Upper lobe of right lung (tissue), 1 donor: ENCODE measurements around the gene SLC9A3. TPM values are rescaled to one million over a fixed set of nuclear protein-coding genes. Genes with fewer than 3 reads are reported as not detected.
"Not testable (repeated sequence)": the region's sequence is repeated elsewhere in the genome, so short reads cannot be mapped to it uniquely, and the experiment has no call there.

ENCODE experiments used
- ATAC-seq: fragments of 200-7000 bp; cut with Tn5 transposase; one replicate; pipeline ENCODE4 v1.9.1; 2020; ENCODE audit warnings: mild to moderate bottlenecking, moderate library complexity
- DNase-seq: peaks from one replicate; pipeline ENCODE4 v3.0.0-alpha.2; 2020
- H3K27ac ChIP-seq: fragments of 200-600 bp; one replicate; pipeline ENCODE4 v1.8.0; 2022
- H3K27me3 ChIP-seq: fragments of 200-600 bp; one replicate; pipeline ENCODE4 v1.8.0; 2022; ENCODE audit warnings: mild to moderate bottlenecking
- H3K36me3 ChIP-seq: fragments of 200-600 bp; one replicate; pipeline ENCODE4 v1.8.0; 2022
- H3K4me1 ChIP-seq: fragments of 200-600 bp; one replicate; pipeline ENCODE4 v1.8.0; 2022
- H3K4me3 ChIP-seq: fragments of 200-600 bp; one replicate; pipeline ENCODE4 v1.8.0; 2022; ENCODE audit warnings: mild to moderate bottlenecking
- H3K9me3 ChIP-seq: fragments of 200-600 bp; one replicate; pipeline ENCODE4 v1.8.0; 2022
- intact Hi-C: fragments of 100-400 bp; cut with DNase I; formaldehyde crosslinking; loops from one replicate; pipeline ENCODE4 v1.11.0; 2022
- total RNA-seq: library from RNA; stranded (reverse); fragmentation: NEBNext Ultra II Directional; extraction: Animal tissue kit (Norgen Biotek cat#: 25700); gene quantifications from one replicate; pipeline ENCODE4 v1.2.1, GENCODE V29; 2021
- TF ChIP-seq, protein P1 (sequence below): fragments of 200-600 bp; IDR thresholded peaks from one replicate; pipeline ENCODE4 v1.8.0; 2022; ENCODE audit warnings: antibody characterized with exemption
- donor health status: DM: no; HTN: yes; CAD: no; lungs with severe emphysema.

SLC9A3 gene
- total RNA-seq, 1 donor from 2014 or later = 1.0 TPM

DNA sequence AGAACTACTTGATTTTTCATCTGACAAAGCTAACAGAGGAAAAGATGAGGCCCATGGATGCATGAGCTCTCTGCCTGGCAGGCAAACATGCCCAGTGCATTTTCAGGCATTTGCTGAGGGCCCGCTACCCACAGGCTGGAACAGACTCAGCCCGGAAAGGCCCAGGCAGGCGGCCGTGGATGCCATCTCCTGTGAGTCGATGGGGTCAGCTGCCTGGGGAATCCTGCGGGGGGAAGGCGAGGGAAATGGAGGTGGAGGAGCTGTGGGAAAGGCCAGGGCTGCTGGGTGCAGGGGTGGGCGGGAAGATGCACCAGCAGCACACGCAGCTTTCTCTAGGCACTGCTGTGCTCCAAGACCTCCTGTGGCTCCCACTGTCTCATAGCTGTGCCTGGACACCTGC, 13.7 kb downstream of the SLC9A3 start:
- H3K36me3 ChIP-seq = no peaks in the 10 kb centered on the region
- TF ChIP-seq, protein P1, sequence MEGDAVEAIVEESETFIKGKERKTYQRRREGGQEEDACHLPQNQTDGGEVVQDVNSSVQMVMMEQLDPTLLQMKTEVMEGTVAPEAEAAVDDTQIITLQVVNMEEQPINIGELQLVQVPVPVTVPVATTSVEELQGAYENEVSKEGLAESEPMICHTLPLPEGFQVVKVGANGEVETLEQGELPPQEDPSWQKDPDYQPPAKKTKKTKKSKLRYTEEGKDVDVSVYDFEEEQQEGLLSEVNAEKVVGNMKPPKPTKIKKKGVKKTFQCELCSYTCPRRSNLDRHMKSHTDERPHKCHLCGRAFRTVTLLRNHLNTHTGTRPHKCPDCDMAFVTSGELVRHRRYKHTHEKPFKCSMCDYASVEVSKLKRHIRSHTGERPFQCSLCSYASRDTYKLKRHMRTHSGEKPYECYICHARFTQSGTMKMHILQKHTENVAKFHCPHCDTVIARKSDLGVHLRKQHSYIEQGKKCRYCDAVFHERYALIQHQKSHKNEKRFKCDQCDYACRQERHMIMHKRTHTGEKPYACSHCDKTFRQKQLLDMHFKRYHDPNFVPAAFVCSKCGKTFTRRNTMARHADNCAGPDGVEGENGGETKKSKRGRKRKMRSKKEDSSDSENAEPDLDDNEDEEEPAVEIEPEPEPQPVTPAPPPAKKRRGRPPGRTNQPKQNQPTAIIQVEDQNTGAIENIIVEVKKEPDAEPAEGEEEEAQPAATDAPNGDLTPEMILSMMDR = no peak
- no peak for ATAC-seq
- no peak for DNase-seq
- H3K4me1 ChIP-seq = no peaks in the 10 kb centered on the region
- H3K9me3 ChIP-seq = no peaks in the 10 kb centered on the region
- H3K27me3 ChIP-seq = peaks cover 26% of the 10 kb centered on the region
- intact Hi-C loops = no loop called here
- no peak overlapping the region for H3K27ac ChIP-seq
- H3K4me3 ChIP-seq = no peak overlapping the region

DNA sequence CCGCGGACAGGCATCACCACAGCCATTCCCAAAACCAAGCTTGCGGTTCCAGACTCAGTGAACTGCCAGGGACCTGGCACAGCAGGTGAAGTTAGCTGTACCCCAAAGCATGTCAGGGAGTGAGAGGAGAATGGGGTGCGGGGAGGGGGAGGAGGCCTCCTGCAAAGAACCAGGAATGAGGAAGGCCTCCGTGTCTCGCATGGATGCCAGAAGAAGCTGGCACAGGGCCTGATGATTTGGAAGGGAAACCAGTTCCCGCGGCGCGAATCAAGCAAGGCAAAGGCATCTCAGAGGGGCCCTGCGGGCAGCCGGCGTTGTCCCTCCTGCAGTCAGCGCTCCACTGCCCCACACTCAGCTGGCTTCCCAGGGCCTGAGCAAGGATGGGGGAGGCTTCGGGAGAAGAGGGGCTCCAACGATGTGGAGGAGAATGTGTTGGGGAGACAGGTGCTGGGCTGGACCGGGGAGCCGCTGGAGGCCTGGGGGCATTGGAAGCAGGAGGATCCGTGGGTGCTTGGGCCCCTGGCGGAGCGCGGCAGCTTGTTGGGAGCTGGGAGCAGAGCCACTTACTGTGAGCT, 14.6 kb downstream of the SLC9A3 start:
- H3K27ac ChIP-seq = no peak overlapping the region
- TF ChIP-seq, protein P1 = no peak
- H3K4me1 ChIP-seq = no peaks in the 10 kb centered on the region
- H3K9me3 ChIP-seq = no peaks in the 10 kb centered on the region
- intact Hi-C loops = no loop called here
- peaks cover 27% of the 10 kb centered on the region for H3K27me3 ChIP-seq
- no peak for DNase-seq
- no peaks in the 10 kb centered on the region for H3K36me3 ChIP-seq
- ATAC-seq = no peak
- no peak overlapping the region for H3K4me3 ChIP-seq

DNA sequence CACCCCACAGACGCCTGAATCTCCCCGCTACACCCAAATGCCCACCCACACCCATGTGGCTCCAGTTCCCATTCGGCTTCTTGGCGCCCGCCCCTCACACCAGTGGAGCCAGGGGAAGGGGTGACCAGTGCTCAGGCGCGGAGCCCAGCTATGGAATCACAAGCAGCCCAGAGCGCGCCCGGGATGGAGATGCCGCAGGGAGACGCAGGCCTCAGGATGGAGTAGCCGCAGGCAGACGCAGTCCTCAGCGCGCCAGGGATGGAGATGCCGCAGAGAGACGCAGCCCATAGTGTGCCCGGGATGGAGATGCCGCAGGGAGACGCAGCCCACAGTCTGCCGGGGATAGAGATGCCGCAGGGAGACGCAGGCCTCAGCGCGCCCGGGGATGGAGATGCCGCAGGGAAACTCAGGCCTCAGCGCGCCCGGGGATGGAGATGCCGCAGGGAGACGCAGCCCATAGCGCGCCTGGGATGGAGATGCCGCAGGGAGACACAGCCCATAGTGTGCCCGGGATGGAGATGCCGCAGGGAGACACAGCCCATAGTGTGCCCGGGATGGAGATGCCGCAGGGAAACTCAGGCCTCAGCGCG, 16.2 kb downstream of the SLC9A3 start:
- H3K36me3 ChIP-seq, ATAC-seq, intact Hi-C loops, H3K9me3 ChIP-seq, H3K4me1 ChIP-seq, DNase-seq, H3K4me3 ChIP-seq, H3K27ac ChIP-seq: not testable (repeated sequence)
- H3K27me3 ChIP-seq = peaks cover 25% of the 10 kb centered on the region

DNA sequence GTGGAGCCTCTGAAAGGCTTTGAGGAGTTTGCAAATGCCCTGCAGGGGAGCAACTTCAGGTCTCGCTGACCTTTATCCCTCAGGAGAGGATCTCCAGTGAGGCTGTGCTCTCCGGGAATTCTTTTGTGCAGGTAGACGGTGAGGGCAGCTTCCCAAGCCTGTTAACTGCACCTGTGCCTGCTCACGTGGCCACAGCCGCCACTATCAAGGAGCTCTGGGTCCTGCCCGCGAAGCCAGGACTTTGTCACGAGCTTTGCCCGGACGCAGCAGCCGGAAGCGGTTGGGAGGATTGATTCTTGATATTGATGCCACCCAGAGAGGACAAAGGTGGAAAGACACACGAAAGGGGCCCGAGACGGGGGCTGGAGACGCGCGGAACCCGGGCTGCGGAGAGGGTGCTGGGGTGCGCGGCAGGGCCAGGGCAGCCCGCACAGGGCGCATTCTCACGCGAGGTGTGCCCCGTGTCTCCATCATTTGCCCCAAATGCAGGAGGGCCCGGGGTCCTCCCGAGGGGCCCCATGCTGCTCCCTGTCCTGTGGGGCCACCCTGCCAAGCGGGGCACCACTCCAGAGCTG, 18.2 kb downstream of the SLC9A3 start:
- H3K27me3 ChIP-seq = peaks cover 30% of the 10 kb centered on the region

GRCh38 chr5:504326-505154, 19.7 kb downstream of the SLC9A3 start:
- TF ChIP-seq, protein P1 = no peak
- H3K9me3 ChIP-seq = no peaks in the 10 kb centered on the region
- H3K4me1 ChIP-seq = no peaks in the 10 kb centered on the region
- ATAC-seq (no peak), DNase-seq (no peak)
- intact Hi-C loops = no loop called here
- H3K27ac ChIP-seq = no peak overlapping the region
- H3K27me3 ChIP-seq = peaks cover 37% of the 10 kb centered on the region
- no peak overlapping the region for H3K4me3 ChIP-seq
- no peaks in the 10 kb centered on the region for H3K36me3 ChIP-seq

More for the DNA sequence above, 18.2 kb downstream of the SLC9A3 start:
- no peak overlapping the region for H3K4me3 ChIP-seq
- no peak for DNase-seq
- H3K27ac ChIP-seq = no peak overlapping the region
- TF ChIP-seq, protein P1 = no peak
- no peaks in the 10 kb centered on the region for H3K4me1 ChIP-seq
- no peaks in the 10 kb centered on the region for H3K36me3 ChIP-seq
- intact Hi-C loops = no loop called here
- H3K9me3 ChIP-seq = no peaks in the 10 kb centered on the region
- no peak for ATAC-seq
